Measurements from ENCODE around the gene RESF1. TPM values are rescaled to one million over a fixed set of nuclear protein-coding genes. Genes with fewer than 3 reads are reported as not detected.

RESF1 gene
- total and polyA plus RNA-seq, 2 of the 13 experiments (the other 11 are each of a cell fraction or from before 2014, with no cell fraction given) = 7.9 to 16.8 TPM

DNA sequence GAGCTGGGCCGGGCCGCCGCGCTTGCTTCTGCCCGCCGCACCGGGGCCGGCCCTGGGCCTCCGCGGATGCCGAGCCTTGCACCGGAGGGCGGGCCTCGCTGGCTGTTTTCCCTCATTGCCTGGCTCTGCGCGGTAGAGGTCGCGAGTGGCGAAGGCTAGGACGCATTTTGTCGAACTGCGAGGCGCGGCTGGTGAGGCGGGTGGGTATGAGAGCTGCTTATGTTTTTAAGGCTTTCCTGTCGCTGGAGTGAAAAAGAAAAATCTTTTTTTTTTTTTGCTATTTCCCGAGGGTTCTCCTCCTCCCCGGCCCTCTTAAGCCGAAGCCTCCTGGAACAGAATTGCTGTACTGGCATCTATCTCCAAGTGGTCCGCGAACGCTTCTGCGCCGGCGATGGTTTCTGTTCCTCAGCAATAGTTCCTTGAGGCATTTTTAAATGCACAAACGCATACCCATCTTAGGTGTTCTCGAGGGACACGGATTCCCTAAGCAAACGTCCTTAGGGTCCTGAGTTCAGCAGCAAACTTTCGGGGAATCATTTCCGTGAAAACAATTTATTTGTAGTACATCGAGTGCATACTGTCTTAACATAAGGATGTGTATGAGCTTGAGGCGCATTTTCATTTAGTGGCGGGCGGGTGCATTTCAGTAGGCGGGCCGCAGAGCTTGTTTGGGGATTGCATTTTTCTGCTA lies 631 bp downstream of the RESF1 start (continued):
- TF ChIP-seq, protein P1, sequence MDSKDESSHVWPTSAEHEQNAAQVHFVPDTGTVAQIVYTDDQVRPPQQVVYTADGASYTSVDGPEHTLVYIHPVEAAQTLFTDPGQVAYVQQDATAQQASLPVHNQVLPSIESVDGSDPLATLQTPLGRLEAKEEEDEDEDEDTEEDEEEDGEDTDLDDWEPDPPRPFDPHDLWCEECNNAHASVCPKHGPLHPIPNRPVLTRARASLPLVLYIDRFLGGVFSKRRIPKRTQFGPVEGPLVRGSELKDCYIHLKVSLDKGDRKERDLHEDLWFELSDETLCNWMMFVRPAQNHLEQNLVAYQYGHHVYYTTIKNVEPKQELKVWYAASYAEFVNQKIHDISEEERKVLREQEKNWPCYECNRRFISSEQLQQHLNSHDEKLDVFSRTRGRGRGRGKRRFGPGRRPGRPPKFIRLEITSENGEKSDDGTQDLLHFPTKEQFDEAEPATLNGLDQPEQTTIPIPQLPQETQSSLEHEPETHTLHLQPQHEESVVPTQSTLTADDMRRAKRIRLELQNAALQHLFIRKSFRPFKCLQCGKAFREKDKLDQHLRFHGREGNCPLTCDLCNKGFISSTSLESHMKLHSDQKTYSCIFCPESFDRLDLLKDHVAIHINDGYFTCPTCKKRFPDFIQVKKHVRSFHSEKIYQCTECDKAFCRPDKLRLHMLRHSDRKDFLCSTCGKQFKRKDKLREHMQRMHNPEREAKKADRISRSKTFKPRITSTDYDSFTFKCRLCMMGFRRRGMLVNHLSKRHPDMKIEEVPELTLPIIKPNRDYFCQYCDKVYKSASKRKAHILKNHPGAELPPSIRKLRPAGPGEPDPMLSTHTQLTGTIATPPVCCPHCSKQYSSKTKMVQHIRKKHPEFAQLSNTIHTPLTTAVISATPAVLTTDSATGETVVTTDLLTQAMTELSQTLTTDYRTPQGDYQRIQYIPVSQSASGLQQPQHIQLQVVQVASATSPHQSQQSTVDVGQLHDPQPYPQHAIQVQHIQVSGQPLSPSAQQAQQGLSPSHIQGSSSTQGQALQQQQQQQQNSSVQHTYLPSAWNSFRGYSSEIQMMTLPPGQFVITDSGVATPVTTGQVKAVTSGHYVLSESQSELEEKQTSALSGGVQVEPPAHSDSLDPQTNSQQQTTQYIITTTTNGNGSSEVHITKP (CRISPR knock-in tag; IDR thresholded peaks at IDR 0.05; ENCODE audit: low read depth) = no peak
- no peak for TF ChIP-seq ZNF20 (CRISPR knock-in tag; IDR thresholded peaks at IDR 0.05)
- TF ChIP-seq, protein P2, sequence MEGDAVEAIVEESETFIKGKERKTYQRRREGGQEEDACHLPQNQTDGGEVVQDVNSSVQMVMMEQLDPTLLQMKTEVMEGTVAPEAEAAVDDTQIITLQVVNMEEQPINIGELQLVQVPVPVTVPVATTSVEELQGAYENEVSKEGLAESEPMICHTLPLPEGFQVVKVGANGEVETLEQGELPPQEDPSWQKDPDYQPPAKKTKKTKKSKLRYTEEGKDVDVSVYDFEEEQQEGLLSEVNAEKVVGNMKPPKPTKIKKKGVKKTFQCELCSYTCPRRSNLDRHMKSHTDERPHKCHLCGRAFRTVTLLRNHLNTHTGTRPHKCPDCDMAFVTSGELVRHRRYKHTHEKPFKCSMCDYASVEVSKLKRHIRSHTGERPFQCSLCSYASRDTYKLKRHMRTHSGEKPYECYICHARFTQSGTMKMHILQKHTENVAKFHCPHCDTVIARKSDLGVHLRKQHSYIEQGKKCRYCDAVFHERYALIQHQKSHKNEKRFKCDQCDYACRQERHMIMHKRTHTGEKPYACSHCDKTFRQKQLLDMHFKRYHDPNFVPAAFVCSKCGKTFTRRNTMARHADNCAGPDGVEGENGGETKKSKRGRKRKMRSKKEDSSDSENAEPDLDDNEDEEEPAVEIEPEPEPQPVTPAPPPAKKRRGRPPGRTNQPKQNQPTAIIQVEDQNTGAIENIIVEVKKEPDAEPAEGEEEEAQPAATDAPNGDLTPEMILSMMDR (CRISPR knock-in tag; IDR thresholded peaks at IDR 0.05) = peak; percentile 45
- TF ChIP-seq MYNN (CRISPR knock-in tag; IDR thresholded peaks at IDR 0.05; ENCODE audit: low read depth) = no peak
- no peak for TF ChIP-seq ZNF274 (CRISPR knock-in tag; IDR thresholded peaks at IDR 0.05)
- TF ChIP-seq ZNF24 (IDR thresholded peaks at IDR 0.05) = no peak
- TF ChIP-seq SSRP1 (CRISPR knock-in tag; IDR thresholded peaks at IDR 0.05) = no peak
- TF ChIP-seq, protein P3, sequence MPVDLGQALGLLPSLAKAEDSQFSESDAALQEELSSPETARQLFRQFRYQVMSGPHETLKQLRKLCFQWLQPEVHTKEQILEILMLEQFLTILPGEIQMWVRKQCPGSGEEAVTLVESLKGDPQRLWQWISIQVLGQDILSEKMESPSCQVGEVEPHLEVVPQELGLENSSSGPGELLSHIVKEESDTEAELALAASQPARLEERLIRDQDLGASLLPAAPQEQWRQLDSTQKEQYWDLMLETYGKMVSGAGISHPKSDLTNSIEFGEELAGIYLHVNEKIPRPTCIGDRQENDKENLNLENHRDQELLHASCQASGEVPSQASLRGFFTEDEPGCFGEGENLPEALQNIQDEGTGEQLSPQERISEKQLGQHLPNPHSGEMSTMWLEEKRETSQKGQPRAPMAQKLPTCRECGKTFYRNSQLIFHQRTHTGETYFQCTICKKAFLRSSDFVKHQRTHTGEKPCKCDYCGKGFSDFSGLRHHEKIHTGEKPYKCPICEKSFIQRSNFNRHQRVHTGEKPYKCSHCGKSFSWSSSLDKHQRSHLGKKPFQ (CRISPR knock-in tag; IDR thresholded peaks at IDR 0.05; ENCODE audit: insufficient replicate concordance) = no peak
- TF ChIP-seq SUZ12 (IDR thresholded peaks at IDR 0.05; ENCODE audit: low read depth, low read length) = no peak
- no peak for TF ChIP-seq ZNF678 (CRISPR knock-in tag; IDR thresholded peaks at IDR 0.05)
- TF ChIP-seq HOXA7 (CRISPR knock-in tag; IDR thresholded peaks at IDR 0.05) = no peak
- TF ChIP-seq, protein P4, sequence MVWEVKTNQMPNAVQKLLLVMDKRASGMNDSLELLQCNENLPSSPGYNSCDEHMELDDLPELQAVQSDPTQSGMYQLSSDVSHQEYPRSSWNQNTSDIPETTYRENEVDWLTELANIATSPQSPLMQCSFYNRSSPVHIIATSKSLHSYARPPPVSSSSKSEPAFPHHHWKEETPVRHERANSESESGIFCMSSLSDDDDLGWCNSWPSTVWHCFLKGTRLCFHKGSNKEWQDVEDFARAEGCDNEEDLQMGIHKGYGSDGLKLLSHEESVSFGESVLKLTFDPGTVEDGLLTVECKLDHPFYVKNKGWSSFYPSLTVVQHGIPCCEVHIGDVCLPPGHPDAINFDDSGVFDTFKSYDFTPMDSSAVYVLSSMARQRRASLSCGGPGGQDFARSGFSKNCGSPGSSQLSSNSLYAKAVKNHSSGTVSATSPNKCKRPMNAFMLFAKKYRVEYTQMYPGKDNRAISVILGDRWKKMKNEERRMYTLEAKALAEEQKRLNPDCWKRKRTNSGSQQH (CRISPR knock-in tag; IDR thresholded peaks at IDR 0.05; ENCODE audit: low read depth) = no peak
- no peak for TF ChIP-seq ZNF460 (CRISPR knock-in tag; IDR thresholded peaks at IDR 0.05; ENCODE audit: borderline replicate concordance)
- no peak for TF ChIP-seq ZNF775 (CRISPR knock-in tag; IDR thresholded peaks at IDR 0.05; ENCODE audit: borderline replicate concordance)
